HepG2 (cell line): ENCODE measurements around the gene KLF13. TPM values are rescaled to one million over a fixed set of nuclear protein-coding genes. Genes with fewer than 3 reads are reported as not detected.

Source experiments
- BCL3 ChIP-seq: sonication (generic); formaldehyde crosslinking; IDR thresholded peaks from 2 replicates; pipeline ENCODE4 v1.5.1; 2020; ENCODE audit warnings: mild to moderate bottlenecking, missing genetic modification reagents, moderate library complexity
- ELK4 ChIP-seq: sonication (generic); formaldehyde crosslinking; IDR thresholded peaks from 2 replicates; pipeline ENCODE4 v1.9.0; 2021; ENCODE audit warnings: missing genetic modification reagents, borderline replicate concordance
- FOXJ3 ChIP-seq: sonication (generic); formaldehyde crosslinking; IDR thresholded peaks from 2 replicates; pipeline ENCODE4 v1.4.0; 2020; ENCODE audit warnings: missing genetic modification reagents, mild to moderate bottlenecking, borderline replicate concordance
- KDM4B ChIP-seq: sonication (generic); formaldehyde crosslinking; IDR thresholded peaks from 2 replicates; pipeline ENCODE4 v1.4.0; 2020; ENCODE audit warnings: missing genetic modification reagents
- MEIS2 ChIP-seq: sonication (generic); formaldehyde crosslinking; IDR thresholded peaks from 2 replicates; pipeline ENCODE4 v1.9.0; 2021; ENCODE audit warnings: mild to moderate bottlenecking, missing genetic modification reagents
- MTF2 ChIP-seq: sonication (generic); formaldehyde crosslinking; IDR thresholded peaks from 2 replicates; pipeline ENCODE4 v1.5.0; 2020; ENCODE audit warnings: missing genetic modification reagents, borderline replicate concordance
- NCOA2 ChIP-seq: sonication (generic); formaldehyde crosslinking; IDR thresholded peaks from 2 replicates; pipeline ENCODE4 v1.8.0; 2022; ENCODE audit warnings: inconsistent platforms
- NCOR1 ChIP-seq: fragments of 200-600 bp; sonication (generic); IDR thresholded peaks from 2 replicates; pipeline ENCODE4 v1.7.0; 2017; ENCODE audit warnings: antibody characterized with exemption, low read length, borderline replicate concordance
- NFIB ChIP-seq: sonication (generic); formaldehyde crosslinking; IDR thresholded peaks from 2 replicates; pipeline ENCODE4 v1.9.0; 2021; ENCODE audit warnings: missing genetic modification reagents, mild to moderate bottlenecking, borderline replicate concordance
- RFXAP ChIP-seq: sonication (generic); formaldehyde crosslinking; IDR thresholded peaks from 2 replicates; pipeline ENCODE4 v1.4.0; 2020; ENCODE audit warnings: missing genetic modification reagents, borderline replicate concordance
- SRSF4 ChIP-seq: fragments of 200-400 bp; formaldehyde crosslinking; IDR thresholded peaks from one replicate; pipeline ENCODE4 v1.6.1; 2018; ENCODE audit warnings: mild to moderate bottlenecking, low read depth, low read length, moderate library complexity; ENCODE audit not compliant: poor library complexity, severe bottlenecking
- ZBTB4 ChIP-seq: sonication (generic); formaldehyde crosslinking; IDR thresholded peaks from 2 replicates; pipeline ENCODE4 v1.4.0; 2020; ENCODE audit warnings: missing genetic modification reagents, mild to moderate bottlenecking, borderline replicate concordance
- ZFP41 ChIP-seq: sonication (generic); formaldehyde crosslinking; IDR thresholded peaks from 2 replicates; pipeline ENCODE4 v1.4.0; 2020; ENCODE audit warnings: mild to moderate bottlenecking, missing genetic modification reagents, borderline replicate concordance
- ZNF281 ChIP-seq: sonication (generic); formaldehyde crosslinking; IDR thresholded peaks from 2 replicates; pipeline ENCODE4 v1.4.0; 2020; ENCODE audit warnings: missing genetic modification reagents, borderline replicate concordance
- ZNF431 ChIP-seq: sonication (generic); formaldehyde crosslinking; IDR thresholded peaks from 2 replicates; pipeline ENCODE4 v1.9.0; 2022; ENCODE audit warnings: missing genetic modification reagents, low read depth, mild to moderate bottlenecking, borderline replicate concordance
- ZNF800 ChIP-seq: sonication (generic); formaldehyde crosslinking; IDR thresholded peaks from 2 replicates; pipeline ENCODE4 v1.4.0; 2020; ENCODE audit warnings: missing genetic modification reagents
- polyA plus RNA-seq, 8 experiments: library from polyadenylated mRNA; depleted of rRNA in 3 of 8; stranded (reverse) in 7 of 8; unstranded in 1 of 8; fragments of >200 nt; fragmentation: Illumina TruSeq in 4 of 8; extraction: Trizol in 4 of 8; gene quantifications; 2 replicates each; pipeline versions ENCODE4 v1.2.1 to v1.2.3, GENCODE V29; 2011 to 2016; ENCODE audit warnings: low read depth in 4 of 8, missing spikeins in 1 of 8, mixed read lengths in 1 of 8; ENCODE audit not compliant: insufficient read depth in 1 of 8
- total RNA-seq, 5 experiments: library from RNA; depleted of rRNA; stranded (reverse); fragments of >200 nt; fragmentation: Illumina TruSeq; extraction: Trizol; gene quantifications; 2 replicates each; pipeline ENCODE4 v1.2.3, GENCODE V29; 2016; ENCODE audit warnings: low read depth in 1 of 5

The KLF13 gene
- total and polyA plus RNA-seq, 2 of the 13 experiments (the other 11 are each of a cell fraction or from before 2014, with no cell fraction given), result 16.8 to 25.1 TPM

- TF ChIP-seq ZBTB4 (CRISPR knock-in tag), result no peak
- no peak for TF ChIP-seq ELK4
- TF ChIP-seq MTF2 (CRISPR knock-in tag), result no peak
- 0 out of 2 replicates have a peak, but pooled peaks have one; percentile 23 for TF ChIP-seq MEIS2 (CRISPR knock-in tag)
- TF ChIP-seq FOXJ3 (CRISPR knock-in tag), result no peak
- TF ChIP-seq ZNF431, result no peak
- no peak for TF ChIP-seq KDM4B (CRISPR knock-in tag)
- TF ChIP-seq NFIB (CRISPR knock-in tag), result no peak
- 0 out of 2 replicates have a peak, but pooled peaks have one; percentile 31 for TF ChIP-seq ZNF800 (CRISPR knock-in tag)
- TF ChIP-seq SRSF4, result no peak
- no peak for TF ChIP-seq NCOA2 (CRISPR knock-in tag)
- 0 out of 2 replicates have a peak, but pooled peaks have one; percentile 36 for TF ChIP-seq NCOR1
- no peak for TF ChIP-seq ZFP41 (CRISPR knock-in tag)
- TF ChIP-seq BCL3 (CRISPR knock-in tag), result no peak
- no peak for TF ChIP-seq ZNF281 (CRISPR knock-in tag)
- 0 out of 2 replicates have a peak, but pooled peaks have one; percentile 40 for TF ChIP-seq RFXAP (CRISPR knock-in tag)
These were observed 22.6 kb upstream of the KLF13 start (continued) for GRCh38 chr15:31303726-31304648.
